ENCODE measurements around the gene AGXT. TPM values are rescaled to one million over a fixed set of nuclear protein-coding genes. Genes with fewer than 3 reads are reported as not detected.

The AGXT gene
- total RNA-seq, 2 experiments from 2014 or later: not detected

GRCh38 chr2:240874715-240875227 lies 6.1 kb downstream of the AGXT start:
- POLR2A ChIA-PET: interaction anchor here (0.7 kb wide), 1 partner anchor 1059 kb away, joined by 3 read pairs; no protein-coding TSS in a partner anchor
- no peak for DNase-seq (ENCODE audit: low spot score)
- no peaks in the 10 kb centered on the region for H3K36me3 ChIP-seq (ENCODE audit: insufficient read depth, low read length)
- no peak overlapping the region for H2AFZ ChIP-seq (ENCODE audit: low read length)
- intact Hi-C loops (cut with micrococcal nuclease; ENCODE audit: unreplicated experiment): no loop called here
- no peaks in the 10 kb centered on the region for H3K9me3 ChIP-seq (ENCODE audit: low read length)
- H3K4me2 ChIP-seq (ENCODE audit: low read length): no peak overlapping the region
- CTCF ChIA-PET (ENCODE audit: unreplicated experiment): no interaction called here
- no peaks in the 10 kb centered on the region for H4K20me1 ChIP-seq (ENCODE audit: insufficient read depth, low read length)
- H3K4me1 ChIP-seq (ENCODE audit: insufficient read depth, low read length, poor library complexity, severe bottlenecking): no peaks in the 10 kb centered on the region
- no peak for TF ChIP-seq CTCF (conservative IDR thresholded peaks at IDR 0.05; ENCODE audit: low read length)
- no peak for TF ChIP-seq EZH2phosphoT487 (IDR thresholded peaks at IDR 0.05; ENCODE audit: borderline replicate concordance, low read depth, low read length)
- no peak overlapping the region for H3K27ac ChIP-seq (ENCODE audit: low read depth, low read length, poor library complexity, severe bottlenecking)
- no TSS peak for BruUV-seq (replicated peaks)
- H3K4me3 ChIP-seq (ENCODE audit: low read depth, low read length, poor library complexity, severe bottlenecking): no peak overlapping the region
- H3K9me2 ChIP-seq (ENCODE audit: insufficient read depth, low read length): no peaks in the 10 kb centered on the region
- H3K79me2 ChIP-seq (ENCODE audit: insufficient read depth, low read depth, low read length): no peaks in the 10 kb centered on the region

GRCh38 chr2:240875228-240876034 lies 6.8 kb downstream of the AGXT start:
- H3K4me2 ChIP-seq (ENCODE audit: low read length): no peak overlapping the region
- H3K79me2 ChIP-seq (ENCODE audit: insufficient read depth, low read depth, low read length): no peaks in the 10 kb centered on the region
- H2AFZ ChIP-seq (ENCODE audit: low read length): no peak overlapping the region
- no peaks in the 10 kb centered on the region for H3K9me2 ChIP-seq (ENCODE audit: insufficient read depth, low read length)
- BruUV-seq (replicated peaks): no TSS peak
- no peaks in the 10 kb centered on the region for H3K4me1 ChIP-seq (ENCODE audit: insufficient read depth, low read length, poor library complexity, severe bottlenecking)
- H3K36me3 ChIP-seq (ENCODE audit: insufficient read depth, low read length): no peaks in the 10 kb centered on the region
- no peak overlapping the region for H3K27ac ChIP-seq (ENCODE audit: low read depth, low read length, poor library complexity, severe bottlenecking)
- TF ChIP-seq EZH2phosphoT487 (IDR thresholded peaks at IDR 0.05; ENCODE audit: borderline replicate concordance, low read depth, low read length): no peak
- TF ChIP-seq CTCF (conservative IDR thresholded peaks at IDR 0.05; ENCODE audit: low read length): no peak
- H3K4me3 ChIP-seq (ENCODE audit: low read depth, low read length, poor library complexity, severe bottlenecking): no peak overlapping the region
- no peaks in the 10 kb centered on the region for H4K20me1 ChIP-seq (ENCODE audit: insufficient read depth, low read length)
- ChIA-PET CTCF (ENCODE audit: unreplicated experiment) (no interaction called here), POLR2A (interaction anchor here (0.7 kb wide), 1 partner anchor 1058 kb away, joined by 3 read pairs; no protein-coding TSS in a partner anchor)
- DNase-seq (ENCODE audit: low spot score): no peak
- intact Hi-C loops (cut with micrococcal nuclease; ENCODE audit: unreplicated experiment): no loop called here
- no peaks in the 10 kb centered on the region for H3K9me3 ChIP-seq (ENCODE audit: low read length)

GRCh38 chr2:240876035-240876474 lies 7.4 kb downstream of the AGXT start:
- TF ChIP-seq EZH2phosphoT487 (IDR thresholded peaks at IDR 0.05; ENCODE audit: borderline replicate concordance, low read depth, low read length): no peak
- TF ChIP-seq CTCF (conservative IDR thresholded peaks at IDR 0.05; ENCODE audit: low read length): no peak

More at GRCh38 chr2:240876035-240876474, 7.4 kb downstream of the AGXT start:
- no peak overlapping the region for H2AFZ ChIP-seq (ENCODE audit: low read length)
- no peaks in the 10 kb centered on the region for H3K79me2 ChIP-seq (ENCODE audit: insufficient read depth, low read depth, low read length)
- DNase-seq (ENCODE audit: low spot score): no peak
- no peak overlapping the region for H3K27ac ChIP-seq (ENCODE audit: low read depth, low read length, poor library complexity, severe bottlenecking)
- ChIA-PET POLR2A (no interaction called here), CTCF (ENCODE audit: unreplicated experiment) (no interaction called here)
- no peaks in the 10 kb centered on the region for H4K20me1 ChIP-seq (ENCODE audit: insufficient read depth, low read length)
- intact Hi-C loops (cut with micrococcal nuclease; ENCODE audit: unreplicated experiment): no loop called here
- H3K4me1 ChIP-seq (ENCODE audit: insufficient read depth, low read length, poor library complexity, severe bottlenecking): no peaks in the 10 kb centered on the region
- no peaks in the 10 kb centered on the region for H3K9me3 ChIP-seq (ENCODE audit: low read length)
- H3K36me3 ChIP-seq (ENCODE audit: insufficient read depth, low read length): no peaks in the 10 kb centered on the region
- no peaks in the 10 kb centered on the region for H3K9me2 ChIP-seq (ENCODE audit: insufficient read depth, low read length)
- H3K4me3 ChIP-seq (ENCODE audit: low read depth, low read length, poor library complexity, severe bottlenecking): no peak overlapping the region
- H3K4me2 ChIP-seq (ENCODE audit: low read length): no peak overlapping the region
- BruUV-seq (replicated peaks): no TSS peak
